H9 (cell line): ENCODE results near the gene MAST4. TPM values are rescaled to one million over a fixed set of nuclear protein-coding genes. Genes with fewer than 3 reads are reported as not detected.

Source experiments
- DNase-seq: peaks from one replicate; pipeline ENCODE4 v3.0.0-alpha.2; 2017
- H2AFZ ChIP-seq: one replicate; pipeline ENCODE4 v1.6.1; 2013; ENCODE audit warnings: mild to moderate bottlenecking, low read length, control low read depth, moderate library complexity
- H2AK5ac ChIP-seq: 2 replicates; pipeline ENCODE4 v1.6.1; 2013; ENCODE audit warnings: low read length, control low read depth, mixed read lengths; ENCODE audit not compliant: insufficient read length
- H2BK120ac ChIP-seq: one replicate; pipeline ENCODE4 v1.6.1; 2013; ENCODE audit warnings: low read depth, mild to moderate bottlenecking, low read length, control low read depth, inconsistent platforms; ENCODE audit not compliant: poor library complexity, severe bottlenecking
- H2BK12ac ChIP-seq: 2 replicates; pipeline ENCODE4 v1.6.1; 2013; ENCODE audit warnings: low read length, control low read depth, mixed read lengths, low read depth; ENCODE audit not compliant: insufficient read length
- H2BK15ac ChIP-seq: 2 replicates; pipeline ENCODE4 v1.6.1; 2013; ENCODE audit warnings: low read depth, low read length, control low read depth
- H2BK20ac ChIP-seq: one replicate; pipeline ENCODE4 v1.6.1; 2013; ENCODE audit warnings: low read depth, mild to moderate bottlenecking, low read length, control low read depth, inconsistent platforms; ENCODE audit not compliant: poor library complexity, severe bottlenecking
- H2BK5ac ChIP-seq: 2 replicates; pipeline ENCODE4 v1.6.1; 2013; ENCODE audit warnings: low read length, control low read depth, mixed read lengths; ENCODE audit not compliant: insufficient read length
- H3K14ac ChIP-seq: 2 replicates; pipeline ENCODE4 v1.6.1; 2013; ENCODE audit warnings: low read length, control low read depth; ENCODE audit not compliant: insufficient read depth
- H3K18ac ChIP-seq: 2 replicates; pipeline ENCODE4 v1.6.1; 2013; ENCODE audit warnings: low read depth, mild to moderate bottlenecking, mixed read lengths, low read length, control low read depth; ENCODE audit not compliant: insufficient read length
- H3K23ac ChIP-seq: 2 replicates; pipeline ENCODE4 v1.6.1; 2013; ENCODE audit warnings: low read length, control low read depth, mixed read lengths, low read depth; ENCODE audit not compliant: insufficient read length
- H3K23me2 ChIP-seq: 2 replicates; pipeline ENCODE4 v1.6.1; 2013; ENCODE audit warnings: low read depth, mild to moderate bottlenecking, mixed read lengths, low read length, control low read depth; ENCODE audit not compliant: insufficient read length, poor library complexity, severe bottlenecking
- H3K27ac ChIP-seq: 2 replicates; pipeline ENCODE4 v1.5.1; 2013; ENCODE audit warnings: low read length, control low read depth, mixed read lengths, low read depth; ENCODE audit not compliant: insufficient read length
- H3K27me3 ChIP-seq: 2 replicates; pipeline ENCODE4 v1.6.1; 2013; ENCODE audit warnings: low read length, control low read depth, inconsistent platforms; ENCODE audit not compliant: insufficient read depth
- H3K4ac ChIP-seq: 2 replicates; pipeline ENCODE4 v1.6.1; 2013; ENCODE audit warnings: low read depth, mild to moderate bottlenecking, control low read depth, inconsistent platforms, low read length, moderate library complexity
- H3K4me1 ChIP-seq: 2 replicates; pipeline ENCODE4 v1.6.1; 2013; ENCODE audit warnings: low read length, control low read depth, inconsistent platforms; ENCODE audit not compliant: insufficient read depth
- H3K4me2 ChIP-seq: 2 replicates; pipeline ENCODE4 v1.6.1; 2013; ENCODE audit warnings: low read length, control low read depth, mixed read lengths; ENCODE audit not compliant: insufficient read length, insufficient read depth
- H3K56ac ChIP-seq: 2 replicates; pipeline ENCODE4 v1.6.1; 2013; ENCODE audit warnings: low read depth, mild to moderate bottlenecking, mixed read lengths, low read length, control low read depth; ENCODE audit not compliant: insufficient read length
- H3K79me1 ChIP-seq: 2 replicates; pipeline ENCODE4 v1.6.1; 2013; ENCODE audit warnings: low read depth, mild to moderate bottlenecking, moderate library complexity, low read length, control low read depth, inconsistent platforms; ENCODE audit not compliant: insufficient read depth, poor library complexity, severe bottlenecking
- H3K79me2 ChIP-seq: 2 replicates; pipeline ENCODE4 v1.6.1; 2013; ENCODE audit warnings: low read length, control low read depth, inconsistent platforms; ENCODE audit not compliant: insufficient read depth
- H3K9ac ChIP-seq: 2 replicates; pipeline ENCODE4 v1.6.1; 2013; ENCODE audit warnings: low read length, control low read depth, mixed read lengths; ENCODE audit not compliant: insufficient read length; ENCODE audit errors: extremely low read depth
- H3K9me3 ChIP-seq: one replicate; pipeline ENCODE4 v1.6.1; 2013; ENCODE audit warnings: low read depth, low read length, inconsistent platforms; ENCODE audit not compliant: control insufficient read depth
- H3T11ph ChIP-seq: one replicate; pipeline ENCODE4 v1.6.1; 2013; ENCODE audit warnings: mild to moderate bottlenecking, low read length, control low read depth, inconsistent platforms
- H4K20me1 ChIP-seq: one replicate; pipeline ENCODE4 v1.6.1; 2013; ENCODE audit not compliant: control insufficient read depth, insufficient read length, insufficient read depth
- H4K5ac ChIP-seq: 2 replicates; pipeline ENCODE4 v1.6.1; 2013; ENCODE audit warnings: low read depth, mild to moderate bottlenecking, mixed read lengths, low read length, control low read depth; ENCODE audit not compliant: insufficient read length
- H4K8ac ChIP-seq: replicated peaks from 2 replicates; pipeline ENCODE4 v1.6.1; 2013; ENCODE audit warnings: low read length, control low read depth, mixed read lengths, low read depth; ENCODE audit not compliant: insufficient read length
- H4K91ac ChIP-seq: 2 replicates; pipeline ENCODE4 v1.6.1; 2013; ENCODE audit warnings: low read depth, mild to moderate bottlenecking, moderate library complexity, mixed read lengths, low read length, control low read depth; ENCODE audit not compliant: insufficient read length
- H3K27ac Mint-ChIP-seq, 3 experiments: 2 replicates in 2 of 3; 3 replicates in 1 of 3; pipeline ENCODE4 v1.8.0; 2020 to 2021; ENCODE audit warnings: mixed read lengths in 3 of 3, mild to moderate bottlenecking in 1 of 3, moderate library complexity in 1 of 3
- H3K27me3 Mint-ChIP-seq: 2 replicates; pipeline ENCODE4 v1.8.0; 2021; ENCODE audit warnings: low read depth, mild to moderate bottlenecking, moderate library complexity, mixed read lengths
- H3K36me3 Mint-ChIP-seq, 3 experiments: 2 replicates in 2 of 3; 3 replicates in 1 of 3; pipeline ENCODE4 v1.8.0; 2020 to 2021; ENCODE audit warnings: low read depth in 3 of 3, mixed read lengths in 3 of 3; ENCODE audit not compliant: insufficient read depth in 1 of 3
- H3K4me1 Mint-ChIP-seq, 2 experiments: 2 replicates each; pipeline ENCODE4 v1.8.0; 2020; ENCODE audit warnings: mixed read lengths in 2 of 2
- H3K4me3 Mint-ChIP-seq, 2 experiments: 2 replicates in 1 of 2; 3 replicates in 1 of 2; pipeline ENCODE4 v1.8.0; 2020 to 2021; ENCODE audit warnings: mild to moderate bottlenecking in 2 of 2, mixed read lengths in 2 of 2, moderate library complexity in 1 of 2
- H3K9me3 Mint-ChIP-seq, 2 experiments: 2 replicates in 1 of 2; 3 replicates in 1 of 2; pipeline ENCODE4 v1.8.0; 2020; ENCODE audit warnings: mild to moderate bottlenecking in 2 of 2, mixed read lengths in 2 of 2, moderate library complexity in 1 of 2
- WGBS: extraction: QIAGEN DNeasy Blood & Tissue Kit; methylation state at CpG from one replicate; pipeline ENCODE4 v1.1.7; 2013; ENCODE audit warnings: missing lambda C conversion rate, low lambda C conversion rate, mixed read lengths; ENCODE audit not compliant: insufficient read length; ENCODE audit errors: extremely low coverage; 5-methylcytosine and 5-hydroxymethylcytosine counted together
- total RNA-seq: library from RNA; stranded (reverse); gene quantifications from 2 replicates; pipeline ENCODE4 v1.2.1, GENCODE V29; 2021
- TF ChIP-seq, protein P1 (sequence below): fragments of 200-600 bp; sonication (generic); conservative IDR thresholded peaks from 3 replicates; pipeline ENCODE4 v1.8.0; 2021; ENCODE audit warnings: antibody characterized with exemption, mild to moderate bottlenecking

The MAST4 gene
- total RNA-seq, 1 experiment from 2014 or later = 3.7 TPM

DNA sequence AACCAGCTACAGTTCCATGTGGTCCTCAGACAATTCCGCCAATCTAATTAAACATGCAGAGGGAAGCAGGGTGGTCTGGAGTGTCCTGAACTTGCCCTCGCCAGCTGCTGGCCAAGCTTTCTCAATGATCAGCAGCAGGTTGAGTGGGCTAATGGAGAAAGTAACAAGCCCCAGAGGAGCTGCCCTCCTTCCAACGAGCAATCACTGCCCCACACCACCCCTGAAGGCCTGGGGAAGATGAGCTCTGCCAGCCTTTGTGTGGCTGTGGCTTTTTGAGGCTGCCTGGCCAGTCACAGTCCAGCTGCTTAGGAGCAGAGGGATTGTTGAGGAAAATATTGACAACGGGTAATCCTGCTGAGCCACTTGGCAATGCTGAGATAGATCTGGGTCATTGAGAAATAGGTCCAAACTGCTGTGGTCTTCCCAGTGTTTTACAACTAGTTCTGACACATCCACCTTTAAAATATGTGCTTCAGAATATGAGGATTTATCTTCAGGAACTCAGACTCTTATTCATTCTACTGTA lies 493.1 kb downstream of the MAST4 start:
- no peaks in the 10 kb centered on the region for H3K27me3 ChIP-seq
- no peak overlapping the region for H2BK5ac ChIP-seq
- no peak overlapping the region for H3T11ph ChIP-seq
- H2BK20ac ChIP-seq = no peak overlapping the region
- H4K8ac ChIP-seq = no peak overlapping the region
- no peak overlapping the region for H2BK120ac ChIP-seq
- H3K27ac ChIP-seq = no peak overlapping the region
- Mint-ChIP-seq H3K27me3 (no peaks in the 10 kb centered on the region), H3K27ac (no peak overlapping the region), H3K4me1 (peaks cover 19% of the 10 kb centered on the region in 2 experiments), H3K4me3 (no peak overlapping the region), H3K36me3 (no peaks in the 10 kb centered on the region), H3K9me3 (no peaks in the 10 kb centered on the region)
- H4K91ac ChIP-seq = no peak overlapping the region
- no peak overlapping the region for H2AK5ac ChIP-seq
- no peak overlapping the region for H2BK15ac ChIP-seq
- no peak overlapping the region for H2BK12ac ChIP-seq
- no peak overlapping the region for H3K4me2 ChIP-seq
- H3K23ac ChIP-seq = no peak overlapping the region
- no peaks in the 10 kb centered on the region for H4K20me1 ChIP-seq
- H3K56ac ChIP-seq = no peak overlapping the region
- WGBS = no CpG with 5 or more reads among the region's 4 CpGs
- no peak for DNase-seq
- no peak overlapping the region for H3K18ac ChIP-seq
- H3K4me1 ChIP-seq = no peaks in the 10 kb centered on the region
- no peaks in the 10 kb centered on the region for H3K79me2 ChIP-seq
- H3K79me1 ChIP-seq = no peaks in the 10 kb centered on the region
- no peaks in the 10 kb centered on the region for H3K23me2 ChIP-seq
- H4K5ac ChIP-seq = no peak overlapping the region
- H3K9ac ChIP-seq = no peak overlapping the region
- H3K9me3 ChIP-seq = no peaks in the 10 kb centered on the region
- H3K14ac ChIP-seq = no peak overlapping the region
- no peak overlapping the region for H2AFZ ChIP-seq
- H3K4ac ChIP-seq = no peak overlapping the region
- TF ChIP-seq, protein P1, sequence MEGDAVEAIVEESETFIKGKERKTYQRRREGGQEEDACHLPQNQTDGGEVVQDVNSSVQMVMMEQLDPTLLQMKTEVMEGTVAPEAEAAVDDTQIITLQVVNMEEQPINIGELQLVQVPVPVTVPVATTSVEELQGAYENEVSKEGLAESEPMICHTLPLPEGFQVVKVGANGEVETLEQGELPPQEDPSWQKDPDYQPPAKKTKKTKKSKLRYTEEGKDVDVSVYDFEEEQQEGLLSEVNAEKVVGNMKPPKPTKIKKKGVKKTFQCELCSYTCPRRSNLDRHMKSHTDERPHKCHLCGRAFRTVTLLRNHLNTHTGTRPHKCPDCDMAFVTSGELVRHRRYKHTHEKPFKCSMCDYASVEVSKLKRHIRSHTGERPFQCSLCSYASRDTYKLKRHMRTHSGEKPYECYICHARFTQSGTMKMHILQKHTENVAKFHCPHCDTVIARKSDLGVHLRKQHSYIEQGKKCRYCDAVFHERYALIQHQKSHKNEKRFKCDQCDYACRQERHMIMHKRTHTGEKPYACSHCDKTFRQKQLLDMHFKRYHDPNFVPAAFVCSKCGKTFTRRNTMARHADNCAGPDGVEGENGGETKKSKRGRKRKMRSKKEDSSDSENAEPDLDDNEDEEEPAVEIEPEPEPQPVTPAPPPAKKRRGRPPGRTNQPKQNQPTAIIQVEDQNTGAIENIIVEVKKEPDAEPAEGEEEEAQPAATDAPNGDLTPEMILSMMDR = no peak
